Loucy (cell line): ENCODE measurements around the gene TBC1D1.

Experiments used
- EZH2phosphoT487 ChIP-seq: fragments of 200-600 bp; IDR thresholded peaks from 2 replicates; pipeline ENCODE4 v1.6.1; 2018; ENCODE audit warnings: antibody characterized with exemption, mild to moderate bottlenecking, moderate library complexity, borderline replicate concordance
- TF ChIP-seq, protein P1 (sequence below): fragments of 200-600 bp; sonication (generic); conservative IDR thresholded peaks from 2 replicates; pipeline ENCODE4 v1.5.1; 2014; ENCODE audit warnings: mild to moderate bottlenecking, antibody characterized with exemption, low read length

DNA sequence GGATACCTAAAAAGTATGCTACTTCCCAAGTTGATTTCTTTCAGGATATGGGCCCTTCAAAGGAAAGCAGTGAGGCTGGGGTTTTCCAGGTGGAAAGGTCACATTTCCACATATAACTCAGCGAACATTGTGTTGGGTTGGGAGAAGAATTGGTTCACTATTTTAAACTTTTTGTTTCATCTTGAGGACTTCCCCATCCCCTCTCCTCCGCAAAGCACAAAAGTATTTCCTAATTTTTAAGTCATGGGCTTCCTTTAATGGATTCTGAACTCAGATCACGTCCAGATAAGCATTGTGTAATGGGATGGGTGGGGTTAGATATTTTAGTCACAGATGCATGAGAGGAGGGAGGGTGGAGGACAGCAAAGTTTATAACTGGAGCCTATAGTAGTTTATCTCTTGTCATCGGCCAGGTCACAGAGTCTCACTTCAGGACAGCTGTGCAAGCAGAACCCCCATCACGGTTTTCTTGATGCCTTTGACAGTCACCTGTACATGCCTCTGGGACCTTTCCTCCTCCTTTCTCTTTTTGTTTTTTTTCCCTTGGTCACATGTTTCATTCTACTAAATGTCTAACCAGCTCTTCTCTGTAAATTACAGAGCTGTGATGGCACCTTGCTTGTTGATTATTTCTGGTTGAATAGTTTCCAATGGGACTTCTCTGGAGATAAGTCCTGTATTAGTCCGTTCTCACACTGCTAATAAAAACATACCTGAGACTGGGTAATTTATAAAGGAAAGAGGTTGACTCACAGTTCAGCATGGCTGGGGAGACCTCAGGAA lies 184.7 kb downstream of the TBC1D1 start:
- TF ChIP-seq EZH2phosphoT487, result no peak
- TF ChIP-seq, protein P1, sequence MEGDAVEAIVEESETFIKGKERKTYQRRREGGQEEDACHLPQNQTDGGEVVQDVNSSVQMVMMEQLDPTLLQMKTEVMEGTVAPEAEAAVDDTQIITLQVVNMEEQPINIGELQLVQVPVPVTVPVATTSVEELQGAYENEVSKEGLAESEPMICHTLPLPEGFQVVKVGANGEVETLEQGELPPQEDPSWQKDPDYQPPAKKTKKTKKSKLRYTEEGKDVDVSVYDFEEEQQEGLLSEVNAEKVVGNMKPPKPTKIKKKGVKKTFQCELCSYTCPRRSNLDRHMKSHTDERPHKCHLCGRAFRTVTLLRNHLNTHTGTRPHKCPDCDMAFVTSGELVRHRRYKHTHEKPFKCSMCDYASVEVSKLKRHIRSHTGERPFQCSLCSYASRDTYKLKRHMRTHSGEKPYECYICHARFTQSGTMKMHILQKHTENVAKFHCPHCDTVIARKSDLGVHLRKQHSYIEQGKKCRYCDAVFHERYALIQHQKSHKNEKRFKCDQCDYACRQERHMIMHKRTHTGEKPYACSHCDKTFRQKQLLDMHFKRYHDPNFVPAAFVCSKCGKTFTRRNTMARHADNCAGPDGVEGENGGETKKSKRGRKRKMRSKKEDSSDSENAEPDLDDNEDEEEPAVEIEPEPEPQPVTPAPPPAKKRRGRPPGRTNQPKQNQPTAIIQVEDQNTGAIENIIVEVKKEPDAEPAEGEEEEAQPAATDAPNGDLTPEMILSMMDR, result no peak
